Testis (tissue), 3 donors: Measurements from ENCODE around the gene CHCHD3. TPM values are rescaled to one million over a fixed set of nuclear protein-coding genes. Genes with fewer than 3 reads are reported as not detected.

Experiments used
- DNase-seq: peaks from one replicate; pipeline ENCODE4 v3.0.0-alpha.2; 2019
- H3K27ac ChIP-seq, 2 donors: fragments of 200-600 bp; sonication (generic); one replicate each; pipeline ENCODE4 v1.5.1; 2019
- H3K27me3 ChIP-seq: fragments of 200-600 bp; sonication (generic); one replicate; pipeline ENCODE4 v1.5.1; 2019
- H3K36me3 ChIP-seq: fragments of 200-600 bp; sonication (generic); one replicate; pipeline ENCODE4 v1.5.1; 2017; ENCODE audit warnings: low read depth; ENCODE audit errors: missing control alignments
- H3K4me1 ChIP-seq: fragments of 200-600 bp; sonication (generic); one replicate; pipeline ENCODE4 v1.5.1; 2019
- H3K4me3 ChIP-seq, 2 donors: fragments of 200-600 bp; sonication (generic); one replicate each; pipeline ENCODE4 v1.5.1; 2017 to 2019
- H3K9me3 ChIP-seq: fragments of 200-600 bp; sonication (generic); one replicate; pipeline ENCODE4 v1.5.1; 2017
- POLR2A ChIP-seq: fragments of 450-650 bp; IDR thresholded peaks from one replicate; pipeline ENCODE4 v1.6.1; 2017; ENCODE audit warnings: antibody characterized with exemption, mild to moderate bottlenecking, moderate library complexity
- WGBS, 2 donors: methylation state at CpG; one replicate each; pipeline ENCODE4 v1.1.5; 2018; 5-methylcytosine and 5-hydroxymethylcytosine counted together
- intact Hi-C: fragments of 100-400 bp; cut with DNase I; formaldehyde crosslinking; loops from one replicate; pipeline ENCODE4 v1.15.1; 2023; ENCODE audit warnings: low total_unique reads
- polyA plus RNA-seq: library from polyadenylated mRNA; stranded (reverse); fragments of 350-450 nt; fragmentation: Illumina TruSeq; extraction: RNeasy Lipid Tissue Mini Kit (QIAGEN cat#74804); gene quantifications from one replicate; pipeline ENCODE4 v1.2.3, GENCODE V29; 2014; ENCODE audit warnings: low read depth, low replicate concordance; ENCODE audit not compliant: insufficient read depth
- total RNA-seq, 2 donors: library from RNA; depleted of rRNA; stranded (reverse); fragments of >200 nt; gene quantifications; one replicate each; pipeline ENCODE4 v1.2.3, GENCODE V29; 2016
- TF ChIP-seq, protein P1 (sequence below), 3 experiments: fragments of 450-650 bp in 2 of 3; fragments of 200-600 bp in 1 of 3; sonication (generic) in 1 of 3; IDR thresholded peaks; one replicate each; pipeline ENCODE4 v1.5.1; 2016 to 2019; ENCODE audit warnings: antibody characterized with exemption in 3 of 3, mild to moderate bottlenecking in 2 of 3, moderate library complexity in 1 of 3

CHCHD3 gene
- total and polyA plus RNA-seq, 3 donors from 2014 or later = 44.0 to 53.0 (median 47.9) TPM

- no peak overlapping the region for H3K4me3 ChIP-seq
- H3K9me3 ChIP-seq = no peaks in the 10 kb centered on the region
- no peak overlapping the region for H3K27ac ChIP-seq
- intact Hi-C loops = no loop called here
- no peaks in the 10 kb centered on the region for H3K4me1 ChIP-seq
- 97 to 100% methylated on average over 1 of the region's 1 CpG for WGBS, 2 donors
- no peak for DNase-seq
- H3K27me3 ChIP-seq = no peaks in the 10 kb centered on the region
- TF ChIP-seq, protein P1, sequence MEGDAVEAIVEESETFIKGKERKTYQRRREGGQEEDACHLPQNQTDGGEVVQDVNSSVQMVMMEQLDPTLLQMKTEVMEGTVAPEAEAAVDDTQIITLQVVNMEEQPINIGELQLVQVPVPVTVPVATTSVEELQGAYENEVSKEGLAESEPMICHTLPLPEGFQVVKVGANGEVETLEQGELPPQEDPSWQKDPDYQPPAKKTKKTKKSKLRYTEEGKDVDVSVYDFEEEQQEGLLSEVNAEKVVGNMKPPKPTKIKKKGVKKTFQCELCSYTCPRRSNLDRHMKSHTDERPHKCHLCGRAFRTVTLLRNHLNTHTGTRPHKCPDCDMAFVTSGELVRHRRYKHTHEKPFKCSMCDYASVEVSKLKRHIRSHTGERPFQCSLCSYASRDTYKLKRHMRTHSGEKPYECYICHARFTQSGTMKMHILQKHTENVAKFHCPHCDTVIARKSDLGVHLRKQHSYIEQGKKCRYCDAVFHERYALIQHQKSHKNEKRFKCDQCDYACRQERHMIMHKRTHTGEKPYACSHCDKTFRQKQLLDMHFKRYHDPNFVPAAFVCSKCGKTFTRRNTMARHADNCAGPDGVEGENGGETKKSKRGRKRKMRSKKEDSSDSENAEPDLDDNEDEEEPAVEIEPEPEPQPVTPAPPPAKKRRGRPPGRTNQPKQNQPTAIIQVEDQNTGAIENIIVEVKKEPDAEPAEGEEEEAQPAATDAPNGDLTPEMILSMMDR (IDR thresholded peaks at IDR 0.05) = no peak
- no peak for TF ChIP-seq POLR2A
- H3K36me3 ChIP-seq = no peaks in the 10 kb centered on the region
Observed at GRCh38 chr7:132836746-132837145, 245.1 kb downstream of the CHCHD3 start.

DNA sequence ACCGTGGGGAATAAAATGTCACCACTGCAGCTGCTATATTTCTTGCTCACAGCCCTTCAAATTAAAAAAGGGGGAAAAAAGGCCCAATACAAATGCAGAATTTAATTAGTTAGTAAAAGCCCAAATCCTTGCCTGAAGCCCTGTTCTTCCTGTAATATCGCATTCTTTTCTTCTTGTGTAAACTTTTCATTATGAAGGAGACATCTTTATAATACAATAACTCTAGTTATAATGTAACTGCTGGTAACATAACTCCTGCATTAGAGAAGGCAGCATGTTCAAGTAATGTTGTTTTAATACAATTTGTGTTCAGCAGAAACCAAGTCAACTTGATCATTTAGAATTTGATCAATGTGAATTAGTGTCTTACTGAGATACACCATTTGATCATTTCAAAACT is 250.9 kb downstream of the CHCHD3 start:
- TF ChIP-seq, protein P1 (IDR thresholded peaks at IDR 0.05) = no peak
- TF ChIP-seq POLR2A = no peak
- WGBS, 2 donors = 87 to 89% methylated on average over 2 of the region's 2 CpGs
- H3K4me1 ChIP-seq = no peaks in the 10 kb centered on the region

GRCh38 chr7:132828502-132828901 is 253.4 kb downstream of the CHCHD3 start:
- Histone ChIP-seq H3K4me1 (no peaks in the 10 kb centered on the region), H3K9me3 (no peaks in the 10 kb centered on the region), H3K27me3 (no peaks in the 10 kb centered on the region), H3K4me3 (no peak overlapping the region), H3K36me3 (no peaks in the 10 kb centered on the region), H3K27ac (no peak overlapping the region)
- DNase-seq = no peak
- intact Hi-C loops = no loop called here
- TF ChIP-seq POLR2A = no peak
- TF ChIP-seq, protein P1 (IDR thresholded peaks at IDR 0.05) = no peak

More for the DNA sequence above, 250.9 kb downstream of the CHCHD3 start:
- Histone ChIP-seq H3K9me3 (no peaks in the 10 kb centered on the region), H3K27me3 (no peaks in the 10 kb centered on the region), H3K36me3 (no peaks in the 10 kb centered on the region), H3K4me3 (no peak overlapping the region), H3K27ac (no peak overlapping the region)
- intact Hi-C loops = no loop called here
- DNase-seq = no peak

DNA sequence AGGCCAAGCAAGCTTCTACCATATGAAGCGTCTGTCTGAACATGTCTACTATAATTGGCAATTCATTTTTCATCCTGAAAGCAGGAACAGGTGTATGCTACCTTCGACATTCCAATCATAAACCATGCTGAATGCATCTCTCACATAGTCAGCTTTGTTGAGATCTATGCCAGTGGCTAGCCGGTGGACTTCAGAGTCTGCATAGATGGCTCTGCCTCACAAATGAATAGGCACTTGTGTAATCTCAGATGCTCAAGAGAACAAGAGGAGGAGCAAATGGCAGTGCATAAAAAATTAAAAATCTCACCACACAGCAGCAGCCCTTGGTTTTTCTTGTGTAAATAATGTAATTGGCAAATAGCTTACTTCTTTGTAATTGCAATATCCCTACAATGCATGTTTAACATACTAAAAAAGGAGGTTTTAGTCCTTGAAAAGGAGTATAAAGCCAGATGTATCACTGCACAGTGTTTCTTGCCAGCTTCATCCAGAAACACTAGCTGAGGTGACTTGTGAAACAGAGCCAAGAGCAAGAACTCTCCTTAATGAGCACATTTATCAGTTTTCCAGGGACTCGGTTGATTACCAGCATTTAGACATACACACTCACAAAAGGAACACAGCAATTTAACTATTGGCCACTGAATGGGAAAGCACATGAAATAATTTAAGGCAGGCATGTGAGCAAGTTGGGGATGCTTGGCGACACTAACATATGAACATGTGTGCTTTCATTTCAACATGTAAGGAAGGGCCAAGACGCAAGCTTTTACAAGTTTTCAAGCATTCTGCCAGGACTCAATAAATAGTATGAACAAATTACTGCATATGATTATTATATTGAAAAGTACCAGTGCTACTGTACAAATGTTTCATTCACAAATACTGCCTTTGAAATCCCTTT is 255.7 kb downstream of the CHCHD3 start:
- no peaks in the 10 kb centered on the region for H3K4me1 ChIP-seq
- H3K27me3 ChIP-seq = no peaks in the 10 kb centered on the region
- no peak overlapping the region for H3K4me3 ChIP-seq
- H3K27ac ChIP-seq = no peak overlapping the region
- TF ChIP-seq, protein P1 (IDR thresholded peaks at IDR 0.05) = no peak
- TF ChIP-seq POLR2A = no peak
- 70 to 73% methylated on average over 6 of the region's 6 CpGs for WGBS, 2 donors
- no peaks in the 10 kb centered on the region for H3K9me3 ChIP-seq
- intact Hi-C loops = no loop called here
- H3K36me3 ChIP-seq = no peaks in the 10 kb centered on the region
- DNase-seq = no peak

DNA sequence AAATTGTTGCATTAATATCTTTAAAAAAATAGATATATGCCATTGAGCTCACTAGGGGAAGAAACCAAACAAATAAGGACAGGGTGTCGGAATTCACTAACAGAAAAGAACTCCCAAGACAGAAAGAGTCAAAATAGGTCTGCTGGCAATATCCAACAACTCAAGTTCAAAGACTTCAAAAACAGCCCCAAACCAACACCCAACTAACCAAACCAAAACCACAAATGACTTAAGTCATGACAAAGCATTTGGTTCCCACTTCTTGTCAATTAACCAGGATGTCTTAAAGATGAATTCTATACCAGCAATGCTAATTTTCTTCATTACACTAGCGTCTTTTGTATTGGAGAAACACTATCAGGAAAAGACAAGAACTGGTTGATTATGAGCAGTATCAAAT is 256.7 kb downstream of the CHCHD3 start:
- intact Hi-C loops = no loop called here
- WGBS, 2 donors = 88 to 100% methylated on average over 2 of the region's 2 CpGs
- Histone ChIP-seq H3K27ac (no peak overlapping the region), H3K9me3 (no peaks in the 10 kb centered on the region), H3K4me1 (no peaks in the 10 kb centered on the region), H3K4me3 (no peak overlapping the region), H3K27me3 (no peaks in the 10 kb centered on the region), H3K36me3 (no peaks in the 10 kb centered on the region)
- no peak for TF ChIP-seq POLR2A
- TF ChIP-seq, protein P1 (IDR thresholded peaks at IDR 0.05) = no peak
- no peak for DNase-seq
